ENCODE results near the gene SLCO2B1. TPM values are rescaled to one million over a fixed set of nuclear protein-coding genes. Genes with fewer than 3 reads are reported as not detected.

The SLCO2B1 gene
- total RNA-seq, 1 experiment from 2014 or later: not detected

DNA sequence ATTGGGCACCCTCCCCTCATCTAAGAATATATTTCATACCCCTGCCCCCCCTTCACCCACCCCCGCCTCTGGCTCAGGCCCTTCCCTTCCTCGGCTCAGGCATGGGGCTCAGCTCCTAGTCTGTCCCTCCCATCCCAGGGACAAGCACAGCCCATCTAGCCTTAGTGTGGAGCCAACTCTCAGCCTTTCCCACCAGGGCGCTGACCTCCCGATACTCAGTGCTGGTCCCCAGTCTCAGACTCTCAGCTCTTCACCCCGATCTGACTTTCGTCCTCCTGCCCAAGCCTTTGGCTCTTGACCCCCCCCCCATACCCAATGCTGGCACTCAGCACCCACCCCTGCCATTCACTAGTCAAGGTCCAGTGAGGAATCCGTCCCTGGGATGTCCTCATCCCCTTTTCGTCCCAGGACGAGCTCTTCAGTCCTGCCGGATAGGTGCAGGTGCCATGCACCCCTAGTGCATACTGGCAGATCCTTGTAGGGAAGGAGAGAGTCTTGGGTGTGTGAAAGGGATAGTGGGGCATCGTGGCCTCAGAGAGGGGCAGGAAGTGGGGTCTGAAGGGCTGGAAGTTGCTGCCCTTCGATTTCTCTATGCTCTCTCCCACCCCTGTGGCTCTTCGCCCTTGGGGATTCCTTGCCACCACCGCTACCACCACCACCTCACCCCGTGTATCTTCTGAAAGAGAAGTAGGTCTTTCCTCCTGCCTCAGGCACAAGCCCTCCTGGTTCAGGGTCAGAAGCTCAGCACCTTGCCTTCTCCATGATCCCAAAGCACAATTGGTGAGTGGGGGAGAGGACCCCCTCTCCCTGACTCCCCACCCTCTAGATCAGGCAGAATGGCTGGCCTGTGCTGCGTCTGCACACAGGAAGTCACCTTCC, 92.1 kb downstream of the SLCO2B1 start:
- Histone ChIP-seq H2BK20ac (ENCODE audit: low read depth, low read length, poor library complexity, severe bottlenecking) (no peak overlapping the region), H2BK120ac (ENCODE audit: low read depth, low read length, poor library complexity, severe bottlenecking) (no peak overlapping the region), H3K4me2 (ENCODE audit: insufficient read depth, insufficient read length, low read length) (no peak overlapping the region), H2BK15ac (ENCODE audit: low read depth, low read length) (no peak overlapping the region), H3K9ac (ENCODE audit: extremely low read depth, insufficient read length, low read length) (no peak overlapping the region), H2BK12ac (ENCODE audit: insufficient read length, low read depth, low read length) (no peak overlapping the region), H2AK5ac (ENCODE audit: insufficient read length, low read length) (no peak overlapping the region), H3K23ac (ENCODE audit: insufficient read length, low read depth, low read length) (no peak overlapping the region), H4K8ac (replicated peaks; ENCODE audit: insufficient read length, low read depth, low read length) (no peak overlapping the region), H3T11ph (ENCODE audit: low read length) (no peak overlapping the region), H2BK5ac (ENCODE audit: insufficient read length, low read length) (no peak overlapping the region), H3K9me3 (ENCODE audit: control insufficient read depth, low read depth, low read length) (no peaks in the 10 kb centered on the region), H4K91ac (ENCODE audit: insufficient read length, low read depth, low read length) (no peak overlapping the region), H4K5ac (ENCODE audit: insufficient read length, low read depth, low read length) (no peak overlapping the region), H3K56ac (ENCODE audit: insufficient read length, low read depth, low read length) (no peak overlapping the region), H3K79me2 (ENCODE audit: insufficient read depth, low read length) (no peaks in the 10 kb centered on the region), H3K4ac (ENCODE audit: low read depth, low read length) (no peak overlapping the region), H2AFZ (ENCODE audit: low read length) (no peak overlapping the region), H3K79me1 (ENCODE audit: insufficient read depth, low read depth, low read length, poor library complexity, severe bottlenecking) (no peaks in the 10 kb centered on the region), H4K20me1 (ENCODE audit: control insufficient read depth, insufficient read depth, insufficient read length) (no peaks in the 10 kb centered on the region), H3K27ac (ENCODE audit: insufficient read length, low read depth, low read length) (no peak overlapping the region), H3K4me1 (ENCODE audit: insufficient read depth, low read length) (peaks cover 5% of the 10 kb centered on the region), H3K23me2 (ENCODE audit: insufficient read length, low read depth, low read length, poor library complexity, severe bottlenecking) (peaks cover 10% of the 10 kb centered on the region), H3K27me3 (ENCODE audit: insufficient read depth, low read length) (peaks cover 20% of the 10 kb centered on the region; the same call in 1 of the 2 replicates), H3K18ac (ENCODE audit: insufficient read length, low read depth, low read length) (no peak overlapping the region), H3K14ac (ENCODE audit: insufficient read depth, low read length) (no peak overlapping the region)
- WGBS (ENCODE audit: extremely low coverage, insufficient read length, low lambda C conversion rate): no CpG with 5 or more reads among the region's 16 CpGs
- peaks cover 16 to 26% of the 10 kb centered on the region in 2 experiments for H3K4me1 Mint-ChIP-seq
- TF ChIP-seq, protein P1, sequence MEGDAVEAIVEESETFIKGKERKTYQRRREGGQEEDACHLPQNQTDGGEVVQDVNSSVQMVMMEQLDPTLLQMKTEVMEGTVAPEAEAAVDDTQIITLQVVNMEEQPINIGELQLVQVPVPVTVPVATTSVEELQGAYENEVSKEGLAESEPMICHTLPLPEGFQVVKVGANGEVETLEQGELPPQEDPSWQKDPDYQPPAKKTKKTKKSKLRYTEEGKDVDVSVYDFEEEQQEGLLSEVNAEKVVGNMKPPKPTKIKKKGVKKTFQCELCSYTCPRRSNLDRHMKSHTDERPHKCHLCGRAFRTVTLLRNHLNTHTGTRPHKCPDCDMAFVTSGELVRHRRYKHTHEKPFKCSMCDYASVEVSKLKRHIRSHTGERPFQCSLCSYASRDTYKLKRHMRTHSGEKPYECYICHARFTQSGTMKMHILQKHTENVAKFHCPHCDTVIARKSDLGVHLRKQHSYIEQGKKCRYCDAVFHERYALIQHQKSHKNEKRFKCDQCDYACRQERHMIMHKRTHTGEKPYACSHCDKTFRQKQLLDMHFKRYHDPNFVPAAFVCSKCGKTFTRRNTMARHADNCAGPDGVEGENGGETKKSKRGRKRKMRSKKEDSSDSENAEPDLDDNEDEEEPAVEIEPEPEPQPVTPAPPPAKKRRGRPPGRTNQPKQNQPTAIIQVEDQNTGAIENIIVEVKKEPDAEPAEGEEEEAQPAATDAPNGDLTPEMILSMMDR (conservative IDR thresholded peaks at IDR 0.05): no peak
- peak overlapping the region; percentile 65 to 84 for H3K4me3 Mint-ChIP-seq
- DNase-seq: peak; percentile 24
- no peaks in the 10 kb centered on the region; a peak in 1 of 7 replicates for H3K36me3 Mint-ChIP-seq (ENCODE audit: insufficient read depth in 1 of 3, low read depth in 3 of 3)
- H3K27me3 Mint-ChIP-seq (ENCODE audit: low read depth): peaks cover 64% of the 10 kb centered on the region
- no peak overlapping the region for H3K27ac Mint-ChIP-seq
- H3K9me3 Mint-ChIP-seq: no peaks in the 10 kb centered on the region

Measured in H9 (cell line).